ENCODE results near the gene CFAP97. TPM values are rescaled to one million over a fixed set of nuclear protein-coding genes. Genes with fewer than 3 reads are reported as not detected.

Gene CFAP97
- 21.9 and 23.5 TPM in 2 replicates for total RNA-seq

DNA sequence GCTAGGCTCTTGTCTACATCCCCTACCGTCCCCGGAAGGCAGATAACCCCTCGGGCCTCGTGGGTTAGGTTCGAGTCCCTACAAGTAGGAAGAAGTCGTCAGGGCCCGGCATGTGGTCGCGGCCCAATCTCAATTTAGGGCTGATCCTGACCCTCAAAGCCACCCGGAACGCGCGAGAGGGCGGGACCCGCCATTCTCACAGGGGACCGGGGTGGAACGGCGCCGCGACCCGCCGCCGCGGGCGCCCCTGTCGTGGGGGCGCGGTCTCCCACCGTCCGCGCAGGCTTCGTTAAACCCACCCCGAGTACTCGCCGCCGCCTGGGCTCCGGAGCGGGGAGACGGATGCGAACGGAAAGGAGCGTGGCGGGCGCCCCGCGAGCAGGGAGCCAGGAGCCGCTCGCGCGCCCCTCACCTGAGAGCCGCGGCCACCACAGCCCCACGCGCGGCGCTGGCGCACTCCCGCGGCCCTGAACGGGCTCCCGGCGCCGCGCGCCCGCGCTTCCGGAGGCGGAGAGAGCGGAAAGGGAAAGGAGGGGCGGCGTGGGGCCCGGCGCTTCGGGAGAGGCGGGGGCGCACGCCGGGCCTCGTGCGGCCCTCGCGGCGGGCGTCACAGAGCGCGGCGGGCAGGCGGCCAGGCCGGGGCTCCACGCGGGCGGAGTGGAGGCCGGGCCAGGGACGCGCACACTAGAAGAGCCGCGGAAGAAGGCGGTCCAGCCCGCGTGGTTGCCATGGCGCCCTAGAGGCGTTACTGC is at the start of gene CFAP97:
Gene CFAP97, minus strand, starts transcription at position 515 of the 752 bp plus-strand sequence. CDS start 12,804 bp downstream, outside the sequence.

DNA sequence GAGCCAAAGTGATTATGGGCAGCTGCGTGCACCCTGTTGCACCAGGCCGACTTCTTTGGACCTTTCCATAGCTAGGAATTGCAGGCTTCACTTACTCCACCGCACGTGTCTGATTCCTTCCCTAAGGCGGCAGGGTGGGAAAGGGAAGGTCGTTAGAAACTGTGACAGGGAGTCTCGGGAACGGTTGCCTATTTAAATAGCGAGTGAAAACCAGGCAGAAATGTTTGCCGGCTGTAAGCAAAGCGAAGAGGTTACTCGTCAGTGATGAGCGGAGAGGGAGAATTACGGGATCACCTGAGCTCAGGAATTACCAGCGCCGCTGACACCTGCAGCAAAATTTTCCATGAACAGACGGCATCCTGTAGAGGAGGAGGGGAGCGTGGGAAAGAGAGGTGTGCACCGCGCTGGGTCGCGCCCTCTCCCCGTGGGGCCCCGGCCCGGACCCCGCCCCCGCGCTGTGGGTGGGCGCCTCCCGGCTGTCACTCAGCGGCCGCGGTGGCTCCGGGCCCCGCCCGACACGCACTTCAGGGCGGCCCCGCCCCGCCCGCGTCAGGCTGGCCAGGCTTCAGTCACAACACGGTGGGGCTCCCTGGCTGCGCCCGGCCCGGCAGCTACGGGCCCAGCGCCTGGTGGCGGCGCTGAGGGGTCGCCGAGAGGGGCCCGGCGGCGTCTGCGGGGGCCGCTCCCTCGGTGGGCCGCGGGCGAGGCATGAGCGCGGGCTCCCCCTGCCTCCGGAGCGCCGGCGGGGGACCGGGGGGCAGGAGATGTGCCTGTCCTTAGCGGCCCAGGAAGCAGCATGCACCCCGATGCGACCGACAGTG is 5.4 kb upstream of the CFAP97 start, which contains the start of gene SNX25:
Gene SNX25, plus strand, starts transcription at position 568 of the 821 bp plus-strand sequence. Its CDS starts 229 bp downstream, at position 797.

GRCh38 chr4:185142912-185143600 is 60.7 kb downstream of the CFAP97 start, which contains the start of gene SLC25A4:
Gene SLC25A4, plus strand, starts transcription at chr4:185143266. Its CDS starts 107 bp downstream, at chr4:185143373.

Other genes with a start within 250 kb of the CFAP97 start
- gene HELT, start 185.5 kb downstream of the CFAP97 start, total RNA-seq = not detected in 2 replicates
- gene SLC25A4, start 60.7 kb downstream of the CFAP97 start, total RNA-seq = 15.7 and 20.0 TPM in 2 replicates
- gene SNX25, start 5.6 kb upstream of the CFAP97 start, total RNA-seq = 8.3 and 13.0 TPM in 2 replicates
- gene LRP2BP, start 191.9 kb upstream of the CFAP97 start, total RNA-seq = 0.07 and 0.19 TPM in 2 replicates
- 7.1 and 9.9 TPM in 2 replicates for gene ANKRD37, start 192.8 kb upstream of the CFAP97 start, total RNA-seq
- 25.3 and 33.5 TPM in 2 replicates for gene UFSP2, start 222.0 kb upstream of the CFAP97 start, total RNA-seq

Measured in airway epithelial cell (primary cell).